ENCODE results near the gene CCM2. TPM values are rescaled to one million over a fixed set of nuclear protein-coding genes. Genes with fewer than 3 reads are reported as not detected.
"Not testable (repeated sequence)": the region's sequence is repeated elsewhere in the genome, so short reads cannot be mapped to it uniquely, and the experiment has no call there.

The CCM2 gene
- total RNA-seq, 3 donors from 2014 or later = 33.4 to 43.8 (median 35.8) TPM

- DNase-seq (no peak), ATAC-seq (no peak)
- peaks cover 5% of the 10 kb centered on the region for H3K36me3 ChIP-seq (ENCODE audit: low read depth)
- H3K9me3 ChIP-seq = no peaks in the 10 kb centered on the region
- no peak for TF ChIP-seq CTCF (IDR thresholded peaks at IDR 0.05)
- intact Hi-C loops (cut with DNase I, micrococcal nuclease) = no loop called here
- H3K4me1 ChIP-seq (ENCODE audit: low read depth) = peaks cover 13% of the 10 kb centered on the region
- H3K4me3 ChIP-seq = no peak overlapping the region
Measured at GRCh38 chr7:44987457-44987856, 12.5 kb upstream of the CCM2 start.

DNA sequence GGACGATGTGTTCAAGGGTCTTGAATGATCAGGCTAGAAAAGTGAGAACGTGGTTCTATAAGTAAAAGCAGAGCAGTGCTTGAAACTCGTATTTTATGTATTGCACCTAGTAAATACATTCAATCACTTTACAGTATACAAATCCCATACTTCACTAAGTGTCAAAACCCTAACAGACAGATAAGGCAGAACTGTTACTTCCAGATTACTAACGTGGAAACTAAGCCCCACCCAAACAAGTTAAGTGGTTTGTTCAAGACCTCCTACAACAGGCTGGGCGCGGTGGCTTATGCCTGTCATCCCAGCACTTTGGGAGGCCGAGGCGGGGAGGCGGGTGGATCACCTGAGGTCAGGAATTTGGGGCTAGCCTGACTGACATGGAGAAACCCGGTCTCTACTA is 12.0 kb upstream of the CCM2 start:
- H3K4me3 ChIP-seq = no peak overlapping the region
- ATAC-seq (no peak), DNase-seq (no peak)
- no peaks in the 10 kb centered on the region for H3K9me3 ChIP-seq
- intact Hi-C loops (cut with DNase I, micrococcal nuclease) = no loop called here
- no peak for TF ChIP-seq CTCF (IDR thresholded peaks at IDR 0.05)
- peaks cover 5% of the 10 kb centered on the region for H3K36me3 ChIP-seq (ENCODE audit: low read depth)
- H3K4me1 ChIP-seq (ENCODE audit: low read depth) = peaks cover 13% of the 10 kb centered on the region

DNA sequence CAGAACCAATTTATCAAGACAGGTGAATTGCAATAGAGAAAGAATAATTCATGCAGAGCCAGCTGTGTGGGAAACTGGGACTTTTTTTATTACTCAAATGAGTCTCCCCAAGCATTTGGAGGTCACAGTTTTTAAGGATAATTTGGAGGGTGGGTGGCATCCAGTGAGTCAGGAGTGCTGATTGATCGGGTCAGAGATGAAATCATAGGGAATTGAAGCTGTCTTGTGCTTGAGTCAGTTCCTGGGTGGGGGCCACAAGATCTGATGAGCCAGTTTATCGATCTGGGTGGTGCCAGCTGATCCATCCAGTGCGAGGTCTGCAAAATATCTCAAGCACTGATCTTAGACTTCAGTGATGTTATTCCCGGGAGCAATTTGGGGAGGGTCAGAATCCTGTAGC is 11.3 kb upstream of the CCM2 start:
- Histone ChIP-seq H3K9me3 (no peaks in the 10 kb centered on the region), H3K4me3 (no peak overlapping the region), H3K36me3 (ENCODE audit: low read depth) (no peaks in the 10 kb centered on the region), H3K4me1 (ENCODE audit: low read depth) (peaks cover 13% of the 10 kb centered on the region)
- intact Hi-C loops (cut with DNase I, micrococcal nuclease) = no loop called here
- ATAC-seq (no peak), DNase-seq (no peak)
- TF ChIP-seq CTCF (IDR thresholded peaks at IDR 0.05) = no peak

GRCh38 chr7:44989132-44989531 is 10.9 kb upstream of the CCM2 start:
- intact Hi-C loops (cut with DNase I, micrococcal nuclease) = no loop called here
- no peak for DNase-seq
- ATAC-seq = no peak
- H3K4me3 ChIP-seq = no peak overlapping the region
- no peaks in the 10 kb centered on the region for H3K9me3 ChIP-seq
- H3K4me1 ChIP-seq (ENCODE audit: low read depth) = peaks cover 13% of the 10 kb centered on the region
- H3K36me3 ChIP-seq (ENCODE audit: low read depth) = no peaks in the 10 kb centered on the region
- TF ChIP-seq CTCF (IDR thresholded peaks at IDR 0.05) = no peak

DNA sequence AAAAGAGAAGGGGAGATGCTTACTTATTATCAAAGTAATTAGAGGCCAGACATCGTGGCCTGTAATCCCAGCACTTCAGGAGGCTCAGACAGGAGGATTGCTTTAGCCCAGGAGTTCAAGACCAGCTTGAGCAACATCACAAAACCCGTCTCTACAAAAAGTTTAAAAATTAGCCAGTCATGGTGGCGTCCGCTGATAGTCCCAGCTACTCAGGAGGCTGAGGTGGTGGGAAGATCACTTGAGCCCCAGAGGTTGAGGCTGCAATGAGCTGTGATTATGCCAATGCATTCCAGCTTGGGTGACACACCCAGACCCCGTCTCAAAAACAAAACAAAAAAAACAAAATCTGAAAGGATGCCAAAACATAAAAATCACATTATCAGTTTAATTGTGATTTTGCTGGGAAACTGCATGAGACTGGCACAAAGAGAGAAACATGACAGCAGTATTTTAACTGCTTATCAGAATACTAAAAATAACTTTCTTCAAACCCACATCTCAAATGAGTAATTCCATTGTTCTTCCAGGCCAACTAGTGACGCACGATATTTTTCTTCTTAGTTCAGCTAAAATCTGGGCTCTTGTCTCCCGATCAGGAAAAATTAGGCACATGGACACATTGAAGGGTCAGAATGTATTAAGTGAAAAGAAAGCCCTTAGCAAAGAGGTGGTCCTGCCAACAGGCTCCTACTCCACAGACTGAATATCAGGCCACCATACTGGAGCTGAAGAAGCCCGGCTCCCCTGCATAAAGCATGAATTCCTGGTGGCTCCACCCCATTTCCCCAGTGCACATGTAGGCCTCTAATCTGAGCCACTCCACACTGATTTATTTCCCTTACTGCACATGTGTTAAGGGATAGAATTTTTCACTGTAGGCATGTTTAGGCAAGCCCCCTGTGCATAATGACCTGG is 9.6 kb upstream of the CCM2 start:
- no peak for TF ChIP-seq CTCF (IDR thresholded peaks at IDR 0.05)
- Histone ChIP-seq H3K9me3 (no peaks in the 10 kb centered on the region), H3K36me3 (ENCODE audit: low read depth) (no peaks in the 10 kb centered on the region), H3K4me1 (ENCODE audit: low read depth) (peaks cover 7% of the 10 kb centered on the region), H3K4me3 (no peak overlapping the region)
- DNase-seq (no peak), ATAC-seq (no peak)
- intact Hi-C loops (cut with DNase I, micrococcal nuclease) = no loop called here

DNA sequence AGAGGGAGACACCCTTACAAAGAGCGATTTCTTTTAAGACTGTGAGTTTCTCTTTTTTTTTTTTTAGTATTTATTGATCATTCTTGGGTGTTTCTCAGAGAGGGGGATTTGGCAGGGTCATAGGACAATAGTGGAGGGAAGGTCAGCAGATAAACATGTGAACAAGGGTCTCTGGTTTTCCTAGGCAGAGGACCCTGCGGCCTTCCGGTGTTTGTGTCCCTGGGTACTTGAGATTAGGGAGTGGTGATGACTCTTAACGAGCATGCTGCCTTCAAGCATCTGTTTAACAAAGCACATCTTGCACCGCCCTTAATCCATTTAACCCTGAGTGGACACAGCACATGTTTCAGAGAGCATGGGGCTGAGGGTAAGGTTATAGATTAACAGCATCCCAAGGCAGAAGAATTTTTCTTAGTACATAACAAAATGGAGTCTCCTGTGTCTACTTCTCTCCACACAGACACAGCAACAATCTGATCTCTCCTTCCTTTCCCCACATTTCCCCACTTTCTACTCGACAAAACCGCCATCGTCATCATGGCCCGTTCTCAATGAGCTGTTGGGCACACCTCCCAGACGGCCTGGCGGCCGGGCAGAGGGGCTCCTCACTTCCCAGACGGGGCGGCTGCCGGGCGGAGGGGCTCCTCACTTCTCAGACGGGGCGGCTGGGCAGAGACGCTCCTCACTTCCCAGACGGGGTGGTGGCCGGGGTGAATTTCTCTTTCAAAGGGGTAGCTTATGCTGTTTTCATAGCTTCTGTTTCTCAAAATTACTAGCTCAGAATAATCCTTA is 7.8 kb upstream of the CCM2 start:
- intact Hi-C loops (cut with DNase I, micrococcal nuclease); H3K36me3 ChIP-seq (ENCODE audit: low read depth); ATAC-seq; H3K9me3 ChIP-seq; H3K4me1 ChIP-seq (ENCODE audit: low read depth); H3K4me3 ChIP-seq; DNase-seq: not testable (repeated sequence)

All from mucosa of descending colon (tissue), 3 donors.